GM21786 (cell line): ENCODE measurements around the gene PLCD1.

Experiments used
- ATAC-seq: cut with Tn5 transposase; IDR thresholded peaks from one replicate; pipeline ENCODE4 v1.9.1; 2021; ENCODE audit not compliant: unreplicated experiment

PLCD1 gene

GRCh38 chr3:38001456-38002081 lies 27.9 kb downstream of the PLCD1 start:
- no peak for ATAC-seq

- ATAC-seq, result no peak
Measured at GRCh38 chr3:38000965-38001455, 28.4 kb downstream of the PLCD1 start.

- no peak for ATAC-seq
Measured at GRCh38 chr3:38000242-38000916, 29.1 kb downstream of the PLCD1 start.

- no peak for ATAC-seq
Measured at GRCh38 chr3:37999836-38000235, 29.6 kb downstream of the PLCD1 start.

- no peak for ATAC-seq
Measured at GRCh38 chr3:37997791-37998370, 31.6 kb downstream of the PLCD1 start.

GRCh38 chr3:37997342-37997741 lies 32.1 kb downstream of the PLCD1 start:
- no peak for ATAC-seq

GRCh38 chr3:37996785-37997301 lies 32.6 kb downstream of the PLCD1 start:
- peak; percentile 57 for ATAC-seq

- ATAC-seq, result no peak
Measured at GRCh38 chr3:37995652-37996641, 33.5 kb downstream of the PLCD1 start.

- no peak for ATAC-seq
Measured at GRCh38 chr3:37994639-37994972, 34.8 kb downstream of the PLCD1 start.

GRCh38 chr3:37993820-37994638 lies 35.4 kb downstream of the PLCD1 start:
- peak; percentile 52 for ATAC-seq

- ATAC-seq, result no peak
Measured at GRCh38 chr3:37993460-37993819, 36.0 kb downstream of the PLCD1 start.

- ATAC-seq, result no peak
Measured at GRCh38 chr3:37993067-37993455, 36.4 kb downstream of the PLCD1 start.

GRCh38 chr3:37992271-37993066 lies 37.0 kb downstream of the PLCD1 start:
- ATAC-seq, result no peak

- no peak for ATAC-seq
Measured at GRCh38 chr3:37991823-37992222, 37.6 kb downstream of the PLCD1 start.

GRCh38 chr3:37991109-37991508 lies 38.3 kb downstream of the PLCD1 start:
- no peak for ATAC-seq

GRCh38 chr3:37990527-37990926 lies 38.9 kb downstream of the PLCD1 start, which contains the start of gene VILL:
TSS of gene VILL (plus strand) at chr3:37990786. CDS start at chr3:37993673, 2,887 bp downstream.
- ATAC-seq, result no peak

- ATAC-seq, result no peak
Measured at GRCh38 chr3:37989821-37990480, 39.5 kb downstream of the PLCD1 start.

GRCh38 chr3:37988931-37989525 lies 40.4 kb downstream of the PLCD1 start:
- ATAC-seq, result no peak
